Effector memory CD8-positive, alpha-beta T cell (primary cell): ENCODE results near the gene PTPRN.
"Not testable (repeated sequence)": the region's sequence is repeated elsewhere in the genome, so short reads cannot be mapped to it uniquely, and the experiment has no call there.

Experiments used
- ATAC-seq: fragments of 150-1000 bp; cut with Tn5 transposase; replicated peaks from 2 replicates; pipeline ENCODE4 v1.10.0; 2021; ENCODE audit warnings: mild to moderate bottlenecking, moderate library complexity
- DNase-seq, 3 experiments: peaks; one replicate each; pipeline ENCODE4 v3.0.0; 2021
- H3K27ac Mint-ChIP-seq, 2 donors: one replicate each; pipeline ENCODE4 v1.8.0; 2022; ENCODE audit warnings: mild to moderate bottlenecking in 2 of 2, mixed read lengths in 2 of 2, moderate library complexity in 2 of 2
- H3K27me3 Mint-ChIP-seq, 2 donors: one replicate each; pipeline ENCODE4 v1.8.0; 2022; ENCODE audit warnings: mixed read lengths in 2 of 2
- H3K36me3 Mint-ChIP-seq: one replicate; pipeline ENCODE4 v1.8.0; 2022; ENCODE audit warnings: mild to moderate bottlenecking, moderate library complexity, mixed read lengths; ENCODE audit not compliant: insufficient read depth
- H3K4me1 Mint-ChIP-seq, 2 donors: one replicate each; pipeline ENCODE4 v1.8.0; 2022; ENCODE audit warnings: low read depth in 2 of 2, mixed read lengths in 2 of 2
- H3K4me3 Mint-ChIP-seq, 2 donors: one replicate each; pipeline ENCODE4 v1.8.0; 2022; ENCODE audit warnings: mild to moderate bottlenecking in 2 of 2, mixed read lengths in 2 of 2, moderate library complexity in 2 of 2
- H3K9me3 Mint-ChIP-seq, 2 donors: one replicate each; pipeline ENCODE4 v1.8.0; 2022; ENCODE audit warnings: mixed read lengths in 2 of 2

The PTPRN gene

GRCh38 chr2:219289537-219290361 lies 19.5 kb downstream of the PTPRN start:
- H3K36me3 Mint-ChIP-seq = peaks cover 23% of the 10 kb centered on the region
- no peak for DNase-seq
- no peak for ATAC-seq

GRCh38 chr2:219289195-219289536 lies 20.0 kb downstream of the PTPRN start:
- Mint-ChIP-seq H3K9me3 (no peaks in the 10 kb centered on the region), H3K4me1 (peaks cover 4 to 6% of the 10 kb centered on the region in 2 donors), H3K36me3 (peaks cover 26% of the 10 kb centered on the region), H3K4me3 (no peak overlapping the region), H3K27me3 (no peaks in the 10 kb centered on the region), H3K27ac (peak overlapping the region in 1 of 2 donors; percentile 49)
- DNase-seq (no peak), ATAC-seq (no peak)

More at GRCh38 chr2:219289537-219290361, 19.5 kb downstream of the PTPRN start:
- Mint-ChIP-seq H3K4me3 (no peak overlapping the region), H3K27ac (peak overlapping the region; percentile 49 to 52), H3K27me3 (no peaks in the 10 kb centered on the region), H3K4me1 (peaks cover 7 to 9% of the 10 kb centered on the region in 2 donors), H3K9me3 (no peaks in the 10 kb centered on the region)

GRCh38 chr2:219287580-219288265 lies 21.5 kb downstream of the PTPRN start:
- peak overlapping the region; percentile 44 to 80 for H3K27ac Mint-ChIP-seq

GRCh38 chr2:219287116-219287440 lies 22.1 kb downstream of the PTPRN start:
- not testable (repeated sequence) for ATAC-seq, H3K4me1 Mint-ChIP-seq, DNase-seq, H3K27me3 Mint-ChIP-seq, H3K9me3 Mint-ChIP-seq, H3K4me3 Mint-ChIP-seq
- Mint-ChIP-seq H3K27ac (peak overlapping the region; percentile 44 to 80), H3K36me3 (peaks cover 42% of the 10 kb centered on the region)

More at GRCh38 chr2:219287580-219288265, 21.5 kb downstream of the PTPRN start:
- peaks cover 2 to 6% of the 10 kb centered on the region in 2 donors for H3K4me1 Mint-ChIP-seq
- H3K4me3 Mint-ChIP-seq = no peak overlapping the region
- no peaks in the 10 kb centered on the region for H3K9me3 Mint-ChIP-seq
- H3K36me3 Mint-ChIP-seq = peaks cover 35% of the 10 kb centered on the region
- ATAC-seq (no peak), DNase-seq (no peak)
- no peaks in the 10 kb centered on the region for H3K27me3 Mint-ChIP-seq

- ATAC-seq (no peak), DNase-seq (no peak)
- Mint-ChIP-seq H3K36me3 (peaks cover 47% of the 10 kb centered on the region), H3K4me3 (no peak overlapping the region), H3K27ac (peak overlapping the region in 1 of 2 donors; percentile 80), H3K4me1 (peaks cover 2 to 10% of the 10 kb centered on the region in 2 donors), H3K9me3 (no peaks in the 10 kb centered on the region), H3K27me3 (no peaks in the 10 kb centered on the region)
These were observed 22.6 kb downstream of the PTPRN start for GRCh38 chr2:219286436-219287115.

GRCh38 chr2:219285894-219286425 lies 23.2 kb downstream of the PTPRN start:
- Mint-ChIP-seq H3K36me3 (peaks cover 51% of the 10 kb centered on the region), H3K9me3 (no peaks in the 10 kb centered on the region), H3K27ac (peak overlapping the region in 1 of 2 donors; percentile 80), H3K4me1 (peaks cover 2 to 10% of the 10 kb centered on the region in 2 donors), H3K4me3 (no peak overlapping the region), H3K27me3 (no peaks in the 10 kb centered on the region)
- ATAC-seq = no peak
- DNase-seq = no peak

GRCh38 chr2:219285373-219285735 lies 23.8 kb downstream of the PTPRN start:
- no peaks in the 10 kb centered on the region for H3K9me3 Mint-ChIP-seq
- ATAC-seq = no peak
- peak overlapping the region in 1 of 2 donors; percentile 68 for H3K27ac Mint-ChIP-seq
- DNase-seq = no peak
- peaks cover 5 to 10% of the 10 kb centered on the region in 2 donors for H3K4me1 Mint-ChIP-seq
- H3K4me3 Mint-ChIP-seq = no peak overlapping the region
- no peaks in the 10 kb centered on the region for H3K27me3 Mint-ChIP-seq
- H3K36me3 Mint-ChIP-seq = peaks cover 57% of the 10 kb centered on the region

- H3K36me3 Mint-ChIP-seq = peaks cover 60% of the 10 kb centered on the region
- H3K4me3 Mint-ChIP-seq = no peak overlapping the region
- H3K27ac Mint-ChIP-seq = peak overlapping the region in 1 of 2 donors; percentile 68
- H3K27me3 Mint-ChIP-seq = no peaks in the 10 kb centered on the region
- DNase-seq (no peak), ATAC-seq (no peak)
- no peaks in the 10 kb centered on the region for H3K9me3 Mint-ChIP-seq
- H3K4me1 Mint-ChIP-seq = peaks cover 10 to 16% of the 10 kb centered on the region in 2 donors
These were observed 24.5 kb downstream of the PTPRN start for GRCh38 chr2:219284501-219285372.

GRCh38 chr2:219282943-219283581 lies 26.1 kb downstream of the PTPRN start:
- H3K27me3 Mint-ChIP-seq = no peaks in the 10 kb centered on the region
- no peak overlapping the region for H3K4me3 Mint-ChIP-seq
- no peak for DNase-seq
- peaks cover 22 to 29% of the 10 kb centered on the region in 2 donors for H3K4me1 Mint-ChIP-seq
- peak overlapping the region; percentile 46 to 93 for H3K27ac Mint-ChIP-seq
- peaks cover 74% of the 10 kb centered on the region for H3K36me3 Mint-ChIP-seq
- ATAC-seq = no peak
- no peaks in the 10 kb centered on the region for H3K9me3 Mint-ChIP-seq

- H3K4me1 Mint-ChIP-seq = peaks cover 29 to 35% of the 10 kb centered on the region in 2 donors
- no peaks in the 10 kb centered on the region for H3K27me3 Mint-ChIP-seq
- no peak overlapping the region for H3K4me3 Mint-ChIP-seq
- DNase-seq (no peak), ATAC-seq (no peak)
- peak overlapping the region; percentile 39 to 93 for H3K27ac Mint-ChIP-seq
- no peaks in the 10 kb centered on the region for H3K9me3 Mint-ChIP-seq
- peaks cover 74% of the 10 kb centered on the region for H3K36me3 Mint-ChIP-seq
These were observed 26.8 kb downstream of the PTPRN start for GRCh38 chr2:219282375-219282774.

- peak overlapping the region; percentile 98 to 99 for H3K27ac Mint-ChIP-seq
- H3K27me3 Mint-ChIP-seq = no peaks in the 10 kb centered on the region
- DNase-seq (no peak), ATAC-seq (no peak)
- no peaks in the 10 kb centered on the region for H3K9me3 Mint-ChIP-seq
- peaks cover 30 to 37% of the 10 kb centered on the region in 2 donors for H3K4me1 Mint-ChIP-seq
- peaks cover 73% of the 10 kb centered on the region for H3K36me3 Mint-ChIP-seq
- no peak overlapping the region for H3K4me3 Mint-ChIP-seq
These were observed 27.6 kb downstream of the PTPRN start for GRCh38 chr2:219281588-219281987.

GRCh38 chr2:219280651-219281050 lies 28.6 kb downstream of the PTPRN start:
- Mint-ChIP-seq H3K4me3 (peak overlapping the region; percentile 83 to 84), H3K36me3 (peaks cover 69% of the 10 kb centered on the region), H3K9me3 (no peaks in the 10 kb centered on the region), H3K27ac (peak overlapping the region; percentile 98 to 99), H3K4me1 (peaks cover 30 to 37% of the 10 kb centered on the region in 2 donors), H3K27me3 (no peaks in the 10 kb centered on the region)
- ATAC-seq (no peak), DNase-seq (no peak)
